ENCODE results near the gene WAC. TPM values are rescaled to one million over a fixed set of nuclear protein-coding genes. Genes with fewer than 3 reads are reported as not detected.

Gene WAC
- polyA plus RNA-seq, 1 donor from 2014 or later = 63.9 TPM

- Histone ChIP-seq H3K9me3 (ENCODE audit: low read length) (no peaks in the 10 kb centered on the region), H3K27ac (ENCODE audit: low read length) (no peak overlapping the region)
Measured at GRCh38 chr10:28595613-28596012, 62.7 kb downstream of the WAC start.

GRCh38 chr10:28600056-28600455 is 67.1 kb downstream of the WAC start:
- H3K9ac ChIP-seq (ENCODE audit: low read length) = no peak overlapping the region
- peaks cover 5% of the 10 kb centered on the region for H3K36me3 ChIP-seq (ENCODE audit: insufficient read depth, low read length)
- H3K27ac ChIP-seq (ENCODE audit: low read length) = no peak overlapping the region
- H3F3A ChIP-seq (ENCODE audit: insufficient read depth, low read length, poor library complexity, severe bottlenecking) = no peaks in the 10 kb centered on the region
- no peaks in the 10 kb centered on the region for H3K9me2 ChIP-seq (ENCODE audit: insufficient read depth, low read length)
- no peak overlapping the region for H3K4me2 ChIP-seq (ENCODE audit: low read length)
- TF ChIP-seq EP300 (conservative IDR thresholded peaks at IDR 0.05; ENCODE audit: poor library complexity, severe bottlenecking) = no peak
- no peak for TF ChIP-seq SMC3 (conservative IDR thresholded peaks at IDR 0.05; ENCODE audit: poor library complexity)
- no peak for TF ChIP-seq REST (IDR thresholded peaks at IDR 0.05; ENCODE audit: borderline replicate concordance)
- no peak for TF ChIP-seq MXI1 (conservative IDR thresholded peaks at IDR 0.05; ENCODE audit: poor library complexity, severe bottlenecking)
- H3K79me2 ChIP-seq (replicated peaks; ENCODE audit: insufficient read depth, low read length) = peaks cover 68% of the 10 kb centered on the region
- H3K4me3 ChIP-seq (ENCODE audit: low read length) = no peak overlapping the region
- H3K9me3 ChIP-seq (ENCODE audit: low read length) = no peaks in the 10 kb centered on the region
- no peaks in the 10 kb centered on the region for H3K27me3 ChIP-seq (ENCODE audit: insufficient read depth, low read depth, low read length)
- no peaks in the 10 kb centered on the region for H4K20me1 ChIP-seq (ENCODE audit: insufficient read depth)
- H2AFZ ChIP-seq (ENCODE audit: low read depth, low read length) = no peak overlapping the region

More at GRCh38 chr10:28595613-28596012, 62.7 kb downstream of the WAC start:
- H3K36me3 ChIP-seq (ENCODE audit: insufficient read depth, low read length) = peaks cover 11% of the 10 kb centered on the region
- TF ChIP-seq REST (IDR thresholded peaks at IDR 0.05; ENCODE audit: borderline replicate concordance) (no peak), CTCF (IDR thresholded peaks at IDR 0.05; ENCODE audit: poor library complexity, severe bottlenecking) (no peak), EP300 (conservative IDR thresholded peaks at IDR 0.05; ENCODE audit: poor library complexity, severe bottlenecking) (no peak), SMC3 (conservative IDR thresholded peaks at IDR 0.05; ENCODE audit: poor library complexity) (no peak), RAD21 (conservative IDR thresholded peaks at IDR 0.05) (no peak), EZH2 (IDR thresholded peaks at IDR 0.05; ENCODE audit: borderline replicate concordance, insufficient read depth, low read length, poor library complexity, severe bottlenecking) (no peak), POLR2AphosphoS5 (IDR thresholded peaks at IDR 0.05) (no peak), TAF1 (IDR thresholded peaks at IDR 0.05; ENCODE audit: low read depth) (no peak), MXI1 (conservative IDR thresholded peaks at IDR 0.05; ENCODE audit: poor library complexity, severe bottlenecking) (no peak)
- no peaks in the 10 kb centered on the region for H3K27me3 ChIP-seq (ENCODE audit: insufficient read depth, low read depth, low read length)
- no peaks in the 10 kb centered on the region for H4K20me1 ChIP-seq (ENCODE audit: insufficient read depth)
- H3K79me2 ChIP-seq (replicated peaks; ENCODE audit: insufficient read depth, low read length) = peaks cover 68% of the 10 kb centered on the region
- H3K4me2 ChIP-seq (ENCODE audit: low read length) = no peak overlapping the region
- no peak overlapping the region for H3K9ac ChIP-seq (ENCODE audit: low read length)
- no peaks in the 10 kb centered on the region for H3F3A ChIP-seq (ENCODE audit: insufficient read depth, low read length, poor library complexity, severe bottlenecking)
- H3K9me2 ChIP-seq (ENCODE audit: insufficient read depth, low read length) = no peaks in the 10 kb centered on the region
- H3K4me3 ChIP-seq (ENCODE audit: low read length) = no peak overlapping the region
- no peak overlapping the region for H2AFZ ChIP-seq (ENCODE audit: low read depth, low read length)
